Tibial nerve (tissue), 4 donors: ENCODE data around the gene KRIT1. TPM values are rescaled to one million over a fixed set of nuclear protein-coding genes. Genes with fewer than 3 reads are reported as not detected.
"Not testable (repeated sequence)": the region's sequence is repeated elsewhere in the genome, so short reads cannot be mapped to it uniquely, and the experiment has no call there.

Experiments used
- DNase-seq, 2 donors: peaks; one replicate each; pipeline ENCODE4 v3.0.0-alpha.2; 2019; ENCODE audit warnings: low spot score in 2 of 2
- H3K27ac ChIP-seq, 4 donors: fragments of 200-600 bp; sonication (generic) in 3 of 4; one replicate each; pipeline ENCODE4 v1.5.1; 2017 to 2019; ENCODE audit warnings: mild to moderate bottlenecking in 1 of 4
- H3K27me3 ChIP-seq, 2 donors: fragments of 200-600 bp; sonication (generic) in 1 of 2; one replicate each; pipeline versions ENCODE4 v1.5.1 to v1.6.0; 2017 to 2019
- H3K36me3 ChIP-seq, 3 donors: fragments of 200-600 bp; sonication (generic); one replicate each; pipeline ENCODE4 v1.5.1; 2018 to 2019
- H3K4me1 ChIP-seq, 4 donors: fragments of 200-600 bp; sonication (generic) in 3 of 4; one replicate each; pipeline ENCODE4 v1.5.1; 2017 to 2019
- H3K4me3 ChIP-seq, 4 donors: fragments of 200-600 bp; sonication (generic) in 3 of 4; one replicate each; pipeline ENCODE4 v1.5.1; 2017 to 2019; ENCODE audit warnings: mild to moderate bottlenecking in 1 of 4, moderate library complexity in 1 of 4
- H3K9me3 ChIP-seq, 4 donors: fragments of 200-600 bp; sonication (generic) in 3 of 4; one replicate each; pipeline ENCODE4 v1.5.1; 2017 to 2019
- CTCF ChIP-seq, 5 experiments: fragments of 200-600 bp in 3 of 5; fragments of 450-650 bp in 2 of 5; sonication (generic) in 3 of 5; IDR thresholded peaks; one replicate each; pipeline ENCODE4 v1.5.1; 2016 to 2019; ENCODE audit warnings: antibody characterized with exemption in 5 of 5, mild to moderate bottlenecking in 3 of 5, moderate library complexity in 2 of 5
- EP300 ChIP-seq, 2 donors: sonication (generic); formaldehyde crosslinking; IDR thresholded peaks; one replicate each; pipeline ENCODE4 v1.6.1; 2017; ENCODE audit warnings: antibody characterized with exemption in 2 of 2, mild to moderate bottlenecking in 1 of 2
- POLR2A ChIP-seq, 2 donors: fragments of 450-650 bp; IDR thresholded peaks; one replicate each; pipeline ENCODE4 v1.6.1; 2017; ENCODE audit warnings: antibody characterized with exemption in 2 of 2, mild to moderate bottlenecking in 2 of 2, moderate library complexity in 2 of 2
- WGBS, 2 donors: methylation state at CpG; one replicate each; pipeline ENCODE4 v1.1.5; 2018; 5-methylcytosine and 5-hydroxymethylcytosine counted together
- total RNA-seq, 4 donors: library from RNA; depleted of rRNA; stranded (reverse); fragments of >200 nt; gene quantifications; one replicate each; pipeline ENCODE4 v1.1.0, GENCODE V29; 2016

Gene KRIT1
- total RNA-seq, 4 donors from 2014 or later = 64.2 to 148 (median 74.5) TPM

GRCh38 chr7:92205987-92206386 is 39.7 kb downstream of the KRIT1 start:
- TF ChIP-seq CTCF (IDR thresholded peaks at IDR 0.05) (no peak), POLR2A (IDR thresholded peaks at IDR 0.05) (no peak), EP300 (IDR thresholded peaks at IDR 0.05) (no peak)
- Histone ChIP-seq H3K36me3 (peaks cover 0 to 100% (median 13%) of the 10 kb centered on the region in 3 donors), H3K27ac (no peak overlapping the region), H3K9me3 (peaks cover 0 to 23% (median 2%) of the 10 kb centered on the region in 4 donors), H3K4me1 (no peaks in the 10 kb centered on the region), H3K4me3 (no peak overlapping the region), H3K27me3 (no peaks in the 10 kb centered on the region)
- WGBS, 2 donors = 97 to 100% methylated on average over 3 of the region's 3 CpGs
- DNase-seq = no peak

GRCh38 chr7:92200791-92201190 is 44.9 kb downstream of the KRIT1 start:
- Histone ChIP-seq H3K4me1 (no peaks in the 10 kb centered on the region), H3K27me3 (no peaks in the 10 kb centered on the region), H3K36me3 (peaks cover 0 to 87% (median 0%) of the 10 kb centered on the region in 3 donors), H3K9me3 (no peaks in the 10 kb centered on the region), H3K27ac (no peak overlapping the region), H3K4me3 (no peak overlapping the region)
- no peak for TF ChIP-seq POLR2A (IDR thresholded peaks at IDR 0.05)
- TF ChIP-seq CTCF (IDR thresholded peaks at IDR 0.05) = no peak
- TF ChIP-seq EP300 (IDR thresholded peaks at IDR 0.05) = no peak
- 92 to 97% methylated on average over 1 of the region's 1 CpG for WGBS, 2 donors
- no peak for DNase-seq

- DNase-seq = no peak
- Histone ChIP-seq H3K9me3 (peaks cover 0 to 43% (median 6%) of the 10 kb centered on the region in 4 donors), H3K4me3 (no peak overlapping the region), H3K27ac (no peak overlapping the region), H3K36me3 (peaks cover 0 to 49% (median 0%) of the 10 kb centered on the region in 3 donors), H3K27me3 (no peaks in the 10 kb centered on the region), H3K4me1 (no peaks in the 10 kb centered on the region)
- 88 to 99% methylated on average over 3 of the region's 3 CpGs for whole genome bisulfite sequencing, 2 donors
- TF ChIP-seq POLR2A (IDR thresholded peaks at IDR 0.05) (no peak), CTCF (IDR thresholded peaks at IDR 0.05) (no peak), EP300 (IDR thresholded peaks at IDR 0.05) (no peak)
Measured at GRCh38 chr7:92192326-92192725, 53.4 kb downstream of the KRIT1 start.

GRCh38 chr7:92189246-92189645 is 56.5 kb downstream of the KRIT1 start:
- not testable (repeated sequence) for H3K27ac ChIP-seq, H3K4me1 ChIP-seq, H3K4me3 ChIP-seq, DNase-seq, H3K27me3 ChIP-seq
- H3K36me3 ChIP-seq = peaks cover 0 to 24% (median 0%) of the 10 kb centered on the region in 3 donors
- 94 to 96% methylated on average over 15 of the region's 15 CpGs for WGBS, 2 donors
- H3K9me3 ChIP-seq = peaks cover 0 to 49% (median 7%) of the 10 kb centered on the region in 4 donors

- H3K27ac ChIP-seq, H3K4me3 ChIP-seq, DNase-seq, H3K36me3 ChIP-seq, H3K4me1 ChIP-seq, H3K27me3 ChIP-seq: not testable (repeated sequence)
- peaks cover 0 to 29% (median 3%) of the 10 kb centered on the region in 4 donors for H3K9me3 ChIP-seq
- 92 to 100% methylated on average over 1 of the region's 1 CpG for WGBS, 2 donors
Measured at GRCh38 chr7:92184294-92184693, 61.4 kb downstream of the KRIT1 start.

GRCh38 chr7:92178928-92179924 is 66.5 kb downstream of the KRIT1 start, which contains the start of gene LRRD1:
Gene LRRD1, minus strand, starts transcription at chr7:92179142. Its CDS starts 13,940 bp downstream, at chr7:92165202.
- H3K27me3 ChIP-seq = no peaks in the 10 kb centered on the region
- peak within 1 kb of the TSS; percentile 39 to 58 (median 47) for H3K4me3 ChIP-seq
- no peaks in the 10 kb centered on the region for H3K36me3 ChIP-seq
- peaks cover 0 to 6% (median 0%) of the 10 kb centered on the region in 4 donors for H3K9me3 ChIP-seq
- WGBS, 2 donors = 7 to 8% methylated on average over 46 to 53 of the region's 60 CpGs
- peaks cover 0 to 7% (median 3%) of the 10 kb centered on the region in 4 donors for H3K4me1 ChIP-seq
- TF ChIP-seq POLR2A (IDR thresholded peaks at IDR 0.05) (no peak), CTCF (IDR thresholded peaks at IDR 0.05) (peak; percentile 89 to 98 (median 95)), EP300 (IDR thresholded peaks at IDR 0.05) (peak in 1 of 2 donors; percentile 59)
- H3K27ac ChIP-seq = peak within 1 kb of the TSS; percentile 67 to 91 (median 79)
- peak; percentile 80 to 89 for DNase-seq
